Adrenal gland (tissue), 12 donors: ENCODE results near the gene MAP3K3. TPM values are rescaled to one million over a fixed set of nuclear protein-coding genes. Genes with fewer than 3 reads are reported as not detected.

Experiments
- DNase-seq, 7 donors: peaks; one replicate each; pipeline ENCODE4 v3.0.0-alpha.2; 2019 to 2020
- H3K27ac ChIP-seq, 5 donors: fragments of 200-600 bp; sonication (generic) in 4 of 5; 1 replicate in 3 of 5; 2 replicates in 2 of 5; pipeline versions ENCODE4 v1.5.1 to v1.8.0; 2016 to 2020; ENCODE audit warnings: mild to moderate bottlenecking in 1 of 5
- H3K27me3 ChIP-seq: fragments of 200-600 bp; 2 replicates; pipeline ENCODE4 v1.8.0; 2021
- H3K36me3 ChIP-seq, 2 donors: fragments of 200-600 bp; replicated peaks in 1 of 2; 1 replicate in 1 of 2; 2 replicates in 1 of 2; pipeline versions ENCODE4 v1.5.1 to v1.8.0; 2018 to 2022
- H3K4me1 ChIP-seq, 2 donors: fragments of 200-600 bp; replicated peaks in 1 of 2; 1 replicate in 1 of 2; 2 replicates in 1 of 2; pipeline versions ENCODE4 v1.5.1 to v1.8.0; 2018 to 2021
- H3K4me3 ChIP-seq, 4 donors: fragments of 200-600 bp; sonication (generic) in 3 of 4; one replicate each; pipeline ENCODE4 v1.5.1; 2016 to 2018
- H3K9me3 ChIP-seq, 3 donors: fragments of 200-600 bp; sonication (generic) in 1 of 3; replicated peaks in 1 of 3; 1 replicate in 2 of 3; 2 replicates in 1 of 3; pipeline versions ENCODE4 v1.5.1 to v1.8.0; 2016 to 2021
- CTCF ChIP-seq, 6 experiments: fragments of 450-650 bp in 4 of 6; fragments of 200-600 bp in 2 of 6; sonication (generic) in 1 of 6; IDR thresholded peaks; 1 replicate in 5 of 6; 2 replicates in 1 of 6; pipeline versions ENCODE4 v1.5.1 to v1.8.0; 2016 to 2021; ENCODE audit warnings: antibody characterized with exemption in 6 of 6, mild to moderate bottlenecking in 2 of 6, moderate library complexity in 1 of 6
- POLR2A ChIP-seq, 2 donors: fragments of 450-650 bp; IDR thresholded peaks; one replicate each; pipeline ENCODE4 v1.6.1; 2017; ENCODE audit warnings: antibody characterized with exemption in 2 of 2, mild to moderate bottlenecking in 2 of 2, moderate library complexity in 1 of 2
- WGBS, 4 donors: extraction: QIAGEN DNeasy Blood & Tissue Kit in 2 of 4; methylation state at CpG; one replicate each; pipeline versions ENCODE4 v1.1.5 to v1.1.7; 2013 to 2017; 5-methylcytosine and 5-hydroxymethylcytosine counted together
- intact Hi-C, 2 donors: fragments of 100-400 bp; cut with DNase I; formaldehyde crosslinking; loops; one replicate each; pipeline versions ENCODE4 v1.14.1 to v1.15.0; 2022 to 2023
- polyA plus RNA-seq, 3 donors: library from polyadenylated mRNA; stranded (reverse); fragments of 200-250 nt in 2 of 3; fragments of 350-450 nt in 1 of 3; fragmentation: Illumina TruSeq in 1 of 3; extraction: RNeasy Lipid Tissue Mini Kit (QIAGEN cat#74804) in 1 of 3; gene quantifications; one replicate each; pipeline ENCODE4 v1.2.3, GENCODE V29; 2013 to 2014
- total RNA-seq, 9 donors: library from RNA; depleted of rRNA in 4 of 9; stranded (reverse); fragments of >200 nt in 4 of 9; fragments of 120-200 nt in 1 of 9; fragmentation: NEBNext Ultra II Directional in 1 of 9; extraction: Animal tissue kit (Norgen Biotek cat#: 25700) in 1 of 9; gene quantifications; one replicate each; pipeline versions ENCODE4 v1.1.0 to v1.2.4, GENCODE V29; 2013 to 2023
- donor health status: healthy with polysubstance abuse.
- donor health status: Bipolar disorder and iron deficiency.
- donor health status: DM: yes; HTN: yes; CAD: no.
- donor health status: DM: no; HTN: no; CAD: no.
- donor health status: DM: no; HTN: no; CAD: no.
- donor health status: DM: yes; HTN: yes; CAD: no.

Gene MAP3K3
- total and polyA plus RNA-seq, 12 donors, result 11.6 to 47.1 (median 30.5) TPM

- Histone ChIP-seq H3K4me1 (no peaks in the 10 kb centered on the region), H3K36me3 (peaks cover 0 to 45% of the 10 kb centered on the region in 2 donors), H3K27me3 (no peaks in the 10 kb centered on the region), H3K4me3 (no peak overlapping the region), H3K9me3 (no peaks in the 10 kb centered on the region), H3K27ac (no peak overlapping the region)
- intact Hi-C loops, result no loop called here
- TF ChIP-seq POLR2A (IDR thresholded peaks at IDR 0.05) (no peak), CTCF (IDR thresholded peaks at IDR 0.05) (no peak)
- 85 to 96% (median 91%) methylated on average over 3 of the region's 3 CpGs for WGBS, 4 donors
- DNase-seq, result no peak
Observed at GRCh38 chr17:63657786-63658185, 35.6 kb downstream of the MAP3K3 start.

GRCh38 chr17:63658366-63658765 is 36.1 kb downstream of the MAP3K3 start:
- Histone ChIP-seq H3K36me3 (peaks cover 0 to 45% of the 10 kb centered on the region in 2 donors), H3K4me1 (no peaks in the 10 kb centered on the region), H3K27ac (no peak overlapping the region), H3K4me3 (no peak overlapping the region), H3K27me3 (no peaks in the 10 kb centered on the region), H3K9me3 (no peaks in the 10 kb centered on the region)
- DNase-seq, result no peak
- intact Hi-C loops, result no loop called here
- WGBS, 4 donors, result 86 to 97% (median 92%) methylated on average over 1 of the region's 1 CpG
- TF ChIP-seq CTCF (IDR thresholded peaks at IDR 0.05) (no peak), POLR2A (IDR thresholded peaks at IDR 0.05) (no peak)

GRCh38 chr17:63659850-63660249 is 37.6 kb downstream of the MAP3K3 start:
- Histone ChIP-seq H3K9me3 (no peaks in the 10 kb centered on the region), H3K27me3 (no peaks in the 10 kb centered on the region), H3K27ac (no peak overlapping the region), H3K4me3 (no peak overlapping the region), H3K36me3 (peaks cover 0 to 49% of the 10 kb centered on the region in 2 donors), H3K4me1 (no peaks in the 10 kb centered on the region)
- WGBS, 4 donors, result 92 to 96% (median 94%) methylated on average over 3 of the region's 3 CpGs
- no peak for DNase-seq
- intact Hi-C loops, result no loop called here
- TF ChIP-seq CTCF (IDR thresholded peaks at IDR 0.05) (no peak), POLR2A (IDR thresholded peaks at IDR 0.05) (no peak)

GRCh38 chr17:63665527-63666214 is 43.5 kb downstream of the MAP3K3 start:
- no peak for TF ChIP-seq CTCF (IDR thresholded peaks at IDR 0.05)
- TF ChIP-seq POLR2A (IDR thresholded peaks at IDR 0.05), result no peak
- Histone ChIP-seq H3K9me3 (no peaks in the 10 kb centered on the region), H3K4me3 (no peak overlapping the region), H3K4me1 (peaks cover 0 to 12% of the 10 kb centered on the region in 2 donors), H3K27me3 (no peaks in the 10 kb centered on the region), H3K27ac (peak overlapping the region in 2 of 5 donors; percentile 38 to 55), H3K36me3 (peaks cover 0 to 50% of the 10 kb centered on the region in 2 donors)
- WGBS, 4 donors, result 61 to 70% (median 64%) methylated on average over 5 of the region's 5 CpGs
- intact Hi-C loops, result no loop called here
- DNase-seq, result peak in 5 of 7 donors; percentile 12 to 61 (median 30)
